ENCODE measurements around the gene MED16.
"Not testable (repeated sequence)": the region's sequence is repeated elsewhere in the genome, so short reads cannot be mapped to it uniquely, and the experiment has no call there.

Gene MED16

DNA sequence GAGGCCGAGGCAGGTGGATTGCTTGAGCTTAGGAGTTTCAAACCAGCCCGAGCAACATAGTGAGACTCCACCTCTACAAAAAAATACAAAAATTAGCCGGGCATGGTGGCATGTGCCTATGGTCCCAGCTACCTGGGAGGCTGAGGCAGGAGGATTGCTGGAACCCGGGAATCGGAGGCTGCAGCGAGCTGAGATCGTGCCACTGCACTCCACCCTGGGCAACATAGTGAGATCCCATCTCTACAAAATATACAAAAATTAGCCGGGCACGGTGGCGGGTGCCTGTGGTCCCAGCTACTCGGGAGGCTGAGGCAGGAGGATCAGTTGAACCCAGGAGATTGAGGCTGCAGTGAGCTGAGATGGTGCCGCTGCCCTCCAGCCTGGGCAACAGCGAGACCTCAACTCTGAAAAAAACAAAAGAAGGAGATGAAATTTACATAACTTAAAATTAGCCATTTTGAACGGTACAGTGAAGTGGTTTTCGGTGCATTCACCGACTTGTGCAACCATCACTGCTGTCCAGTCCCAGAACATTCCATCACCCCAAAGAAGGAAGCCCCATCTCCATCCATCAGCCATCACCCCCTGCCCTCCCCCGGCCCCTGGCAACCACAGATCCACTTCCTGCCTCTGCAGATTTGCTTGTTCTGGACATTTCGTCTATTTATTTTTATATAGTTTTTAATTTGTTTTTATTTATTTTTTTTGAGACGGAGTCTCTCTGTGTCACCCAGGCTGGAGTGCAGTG lies 66.9 kb downstream of the MED16 start:
- DNase-seq, result no peak

DNA sequence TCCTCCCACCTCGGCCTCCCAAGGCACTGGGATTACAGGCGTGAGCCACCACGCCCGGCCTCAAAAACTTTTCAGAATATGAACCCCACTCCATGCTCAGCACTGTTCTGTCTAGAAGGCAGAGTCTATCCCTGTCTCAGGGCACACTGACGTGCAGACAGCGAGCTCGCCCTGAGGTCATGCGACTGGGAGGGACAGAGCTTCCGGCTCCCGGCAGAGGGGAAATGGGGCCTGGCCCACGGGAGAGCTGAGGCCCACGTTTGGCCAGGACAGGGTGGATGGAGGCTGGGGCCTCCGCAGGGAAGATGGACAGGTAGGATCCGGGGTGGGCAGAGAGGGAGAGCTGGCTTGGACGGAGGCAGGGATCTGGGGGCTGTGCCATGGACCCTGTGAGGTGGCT lies 68.1 kb downstream of the MED16 start:
- DNase-seq, result no peak

GRCh38 chr19:823565-824121 lies 69.3 kb downstream of the MED16 start:
- no peak for DNase-seq

GRCh38 chr19:821825-822503 lies 71.0 kb downstream of the MED16 start, which contains the start of gene PLPPR3:
Gene PLPPR3 (minus strand): TSS chr19:821955. CDS start chr19:821559, 396 bp downstream.
- DNase-seq, result no peak

GRCh38 chr19:821231-821824 lies 71.7 kb downstream of the MED16 start:
- DNase-seq, result no peak

DNA sequence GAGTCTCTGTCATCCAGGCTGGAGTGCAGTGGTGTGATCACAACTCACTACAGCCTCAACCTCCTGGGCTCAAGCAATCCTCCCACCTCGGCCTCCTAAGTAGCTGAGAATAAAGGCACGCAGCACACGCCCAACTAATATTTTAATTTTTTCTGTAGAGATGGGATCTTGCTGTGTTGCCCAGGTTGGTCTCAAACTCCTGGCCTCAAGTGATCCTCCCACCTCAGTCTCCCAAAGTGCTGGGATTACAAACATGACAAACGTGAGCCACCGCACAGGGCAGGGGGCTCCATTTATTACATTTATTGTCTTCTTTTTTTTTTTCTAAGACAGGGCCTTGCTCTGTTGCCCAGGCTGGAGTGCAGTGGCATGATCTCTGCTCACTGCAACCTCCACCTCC lies 72.8 kb downstream of the MED16 start:
- DNase-seq, result not testable (repeated sequence)

Measured in hematopoietic multipotent progenitor cell treated with erythropoietin and hydrocortisone succinate and interleukin-3 and kit ligand, for 8 days (in vitro differentiated cells).